HepG2 (cell line): Measurements from ENCODE around the gene PARP11. TPM values are rescaled to one million over a fixed set of nuclear protein-coding genes. Genes with fewer than 3 reads are reported as not detected.

ENCODE experiments used
- ATAC-seq: fragments of 200-7000 bp; cut with Tn5 transposase; 3 replicates; pipeline ENCODE4 v1.9.1; 2020; ENCODE audit warnings: mild to moderate bottlenecking, moderate library complexity
- BruUV-seq: library from RNA; stranded (reverse); fragments of 400-500 nt; replicated peaks from 2 replicates; lab custom pipeline; 2021; lab: Mats Ljungman, UMichigan
- CTCF ChIA-PET: fragments of 300-600 bp; formaldehyde crosslinking; extraction: SDS; loops from one replicate; lab custom pipeline; 2021; ENCODE audit warnings: low total read pairs, inconsistent platforms, low intra/inter-chr PET ratio; lab: Yijun Ruan, JAX
- POLR2A ChIA-PET: fragments of 350-600 bp; sonication (Branson Sonifier 250); formaldehyde crosslinking; loops from one replicate; lab custom pipeline; 2020; ENCODE audit warnings: antibody characterized with exemption, inconsistent platforms; lab: Yijun Ruan, JAX
- DNase-seq: peaks from one replicate; pipeline ENCODE4 v3.0.0-alpha.2; 2015; ENCODE audit warnings: low spot score
- FAIRE-seq: peaks from 3 replicates; lab custom pipeline; 2011; peaks lifted over from hg19 to GRCh38; lab: Jason Lieb, UNC
- H2AFZ ChIP-seq: one replicate; pipeline ENCODE4 v1.6.1; 2011; ENCODE audit warnings: low read length, inconsistent platforms
- H3K27ac ChIP-seq: fragments of 300-600 bp; 3 replicates; pipeline ENCODE4 v1.8.0; 2011; ENCODE audit warnings: mixed run types, mild to moderate bottlenecking, mixed read lengths, low read length, inconsistent platforms; ENCODE audit not compliant: insufficient read depth; ENCODE audit errors: extremely low read length
- H3K27me3 ChIP-seq, 2 experiments: fragments of 200-600 bp in 1 of 2; 2 replicates in 1 of 2; 3 replicates in 1 of 2; pipeline versions ENCODE4 v1.6.0 to v1.8.0; 2011; ENCODE audit warnings: low read length in 2 of 2, mild to moderate bottlenecking in 2 of 2, moderate library complexity in 2 of 2, inconsistent platforms in 1 of 2; ENCODE audit not compliant: insufficient read depth in 2 of 2, control insufficient read depth in 1 of 2
- H3K36me3 ChIP-seq, 2 experiments: fragments of 200-600 bp in 1 of 2; replicated peaks in 1 of 2; 2 replicates in 1 of 2; 3 replicates in 1 of 2; pipeline versions ENCODE4 v1.5.1 to v1.8.0; 2011; ENCODE audit warnings: low read length in 2 of 2, inconsistent platforms in 1 of 2; ENCODE audit not compliant: insufficient read depth in 2 of 2, control insufficient read depth in 1 of 2
- H3K4me1 ChIP-seq: 2 replicates; pipeline ENCODE4 v1.5.1; 2012; ENCODE audit warnings: low read length, inconsistent platforms; ENCODE audit not compliant: insufficient read depth
- H3K4me2 ChIP-seq: 2 replicates; pipeline ENCODE4 v1.6.0; 2011; ENCODE audit warnings: low read depth, low read length, inconsistent platforms
- H3K4me3 ChIP-seq, 3 experiments: fragments of 200-600 bp in 1 of 3; sonication (generic), shearing (Covaris generic) in 1 of 3; replicated peaks in 1 of 3; 2 replicates each; pipeline ENCODE4 v1.5.1; 2011 to 2016; ENCODE audit warnings: low read length in 3 of 3, inconsistent platforms in 2 of 3, low read depth in 2 of 3, mild to moderate bottlenecking in 2 of 3, control low read depth in 1 of 3, mixed read lengths in 1 of 3; ENCODE audit not compliant: insufficient read depth in 1 of 3
- H3K79me2 ChIP-seq: one replicate; pipeline ENCODE4 v1.6.1; 2011; ENCODE audit warnings: low read length, inconsistent platforms; ENCODE audit not compliant: insufficient read depth
- H3K9ac ChIP-seq: 2 replicates; pipeline ENCODE4 v1.6.0; 2011; ENCODE audit warnings: mild to moderate bottlenecking, low read depth, low read length, inconsistent platforms; ENCODE audit not compliant: insufficient read depth
- H3K9me3 ChIP-seq: 2 replicates; pipeline ENCODE4 v1.5.1; 2012; ENCODE audit warnings: mild to moderate bottlenecking, low read length
- H4K20me1 ChIP-seq: 2 replicates; pipeline ENCODE4 v1.6.0; 2011; ENCODE audit warnings: inconsistent platforms, mild to moderate bottlenecking, low read length, moderate library complexity; ENCODE audit not compliant: insufficient read depth
- HOXA3 ChIP-seq: sonication (generic); formaldehyde crosslinking; IDR thresholded peaks from 2 replicates; pipeline ENCODE4 v1.5.0; 2020; ENCODE audit warnings: missing genetic modification reagents
- PAX8 ChIP-seq: sonication (generic); formaldehyde crosslinking; IDR thresholded peaks from 2 replicates; pipeline ENCODE4 v1.8.0; 2022; ENCODE audit warnings: mild to moderate bottlenecking, missing genetic modification reagents, borderline replicate concordance
- POLR2A ChIP-seq, 2 experiments: IDR thresholded peaks; 2 replicates each; pipeline ENCODE4 v1.6.1; 2011; ENCODE audit warnings: low read depth in 2 of 2, low read length in 2 of 2, mild to moderate bottlenecking in 1 of 2, moderate library complexity in 1 of 2; ENCODE audit not compliant: insufficient read depth in 1 of 2
- SMC3 ChIP-seq: IDR thresholded peaks from 2 replicates; pipeline ENCODE4 v1.6.1; 2011; ENCODE audit warnings: low read length, improper control_type of control experiment
- TOPORS ChIP-seq: sonication (generic); formaldehyde crosslinking; IDR thresholded peaks from 2 replicates; pipeline ENCODE4 v1.8.0; 2023; ENCODE audit warnings: mild to moderate bottlenecking, missing genetic modification reagents
- ZNF562 ChIP-seq: sonication (generic); formaldehyde crosslinking; IDR thresholded peaks from 2 replicates; pipeline ENCODE4 v1.8.0; 2022; ENCODE audit warnings: missing genetic modification reagents, borderline replicate concordance
- ZNF577 ChIP-seq: sonication (generic); formaldehyde crosslinking; IDR thresholded peaks from 2 replicates; pipeline ENCODE4 v1.4.0; 2020; ENCODE audit warnings: mild to moderate bottlenecking, low read depth, missing genetic modification reagents, borderline replicate concordance
- WGBS: methylation state at CpG from one replicate; pipeline ENCODE4 v1.1.6; 2017; ENCODE audit warnings: low lambda C conversion rate; 5-methylcytosine and 5-hydroxymethylcytosine counted together
- in situ Hi-C: cut with HindIII; loops from 2 replicates; pipeline ENCODE4 v1.10.0; 2017; ENCODE audit warnings: low pct_unique_long_range_greater_than_20kb; ENCODE audit not compliant: extremely low pct_ligation_motif_present
- intact Hi-C: fragments of 100-400 bp; cut with micrococcal nuclease; formaldehyde crosslinking; loops from one replicate; pipeline ENCODE4 v1.10.0; 2022; ENCODE audit not compliant: unreplicated experiment
- polyA plus RNA-seq, 8 experiments: library from polyadenylated mRNA; depleted of rRNA in 3 of 8; stranded (reverse) in 7 of 8; unstranded in 1 of 8; fragments of >200 nt; fragmentation: Illumina TruSeq in 4 of 8; extraction: Trizol in 4 of 8; gene quantifications; 2 replicates each; pipeline versions ENCODE4 v1.2.1 to v1.2.3, GENCODE V29; 2011 to 2016; ENCODE audit warnings: low read depth in 4 of 8, missing spikeins in 1 of 8, mixed read lengths in 1 of 8; ENCODE audit not compliant: insufficient read depth in 1 of 8
- total RNA-seq, 5 experiments: library from RNA; depleted of rRNA; stranded (reverse); fragments of >200 nt; fragmentation: Illumina TruSeq; extraction: Trizol; gene quantifications; 2 replicates each; pipeline ENCODE4 v1.2.3, GENCODE V29; 2016; ENCODE audit warnings: low read depth in 1 of 5
- TF ChIP-seq, protein P1 (sequence below): sonication (generic); formaldehyde crosslinking; IDR thresholded peaks from 2 replicates; pipeline ENCODE4 v1.5.0; 2020; ENCODE audit warnings: missing genetic modification reagents, mild to moderate bottlenecking, borderline replicate concordance
- TF ChIP-seq, protein P2 (sequence below): sonication (generic); formaldehyde crosslinking; IDR thresholded peaks from 2 replicates; pipeline ENCODE4 v1.8.1; 2023; ENCODE audit warnings: mild to moderate bottlenecking, inconsistent platforms, moderate library complexity, missing genetic modification reagents, borderline replicate concordance

PARP11 gene
- total and polyA plus RNA-seq, 2 of the 13 experiments (the other 11 are each of a cell fraction or from before 2014, with no cell fraction given) = 4.0 to 7.6 TPM

DNA sequence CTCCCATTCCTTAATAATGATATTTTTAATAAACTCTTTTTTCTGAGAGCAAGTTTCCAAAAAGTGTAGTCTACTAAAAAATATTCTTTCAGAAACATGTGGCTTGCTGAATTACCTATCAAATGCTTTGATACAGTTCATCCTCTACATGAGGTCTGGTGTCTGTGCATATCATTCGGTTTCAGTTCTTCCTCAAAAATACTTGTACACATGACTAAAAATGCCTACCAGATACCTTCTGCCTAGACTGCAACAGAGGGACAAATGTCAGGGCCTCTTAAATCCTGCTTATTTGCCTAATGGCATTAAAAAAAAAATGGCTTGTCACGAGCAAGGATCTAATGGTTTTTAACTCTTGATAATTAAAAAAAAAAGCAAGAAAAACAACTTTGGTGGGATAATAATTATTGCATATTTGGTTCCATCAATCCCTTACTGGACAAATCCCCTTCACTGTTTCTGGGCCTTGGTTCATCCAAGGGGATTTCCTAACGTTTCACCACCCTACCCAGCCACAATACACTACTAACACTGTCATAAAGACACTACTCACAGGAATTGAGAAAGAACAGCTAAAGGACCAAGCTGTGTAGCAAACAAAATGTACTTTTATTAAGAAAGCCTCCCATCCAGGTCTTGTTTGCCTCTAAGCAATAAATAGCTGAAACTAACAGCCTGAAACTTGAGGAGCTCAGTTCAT, 45.7 kb downstream of the PARP11 start:
- Histone ChIP-seq H3K4me2 (no peak overlapping the region), H2AFZ (no peak overlapping the region), H3K9me3 (no peaks in the 10 kb centered on the region), H3K36me3 (peaks cover 0 to 4% of the 10 kb centered on the region in 2 experiments; a peak in 1 of 5 replicates), H3K4me3 (no peak overlapping the region), H4K20me1 (no peaks in the 10 kb centered on the region), H3K27ac (no peak overlapping the region), H3K4me1 (peaks cover 5% of the 10 kb centered on the region), H3K27me3 (no peaks in the 10 kb centered on the region), H3K79me2 (no peaks in the 10 kb centered on the region), H3K9ac (no peak overlapping the region)
- CTCF ChIA-PET = no interaction called here
- DNase-seq (no peak), FAIRE-seq (no peak)
- POLR2A ChIA-PET = no interaction called here
- in situ Hi-C loops = no loop called here
- 94% methylated on average over 3 of the region's 3 CpGs for WGBS
- no TSS peak for BruUV-seq
- no peak for TF ChIP-seq HOXA3 (CRISPR knock-in tag)
- TF ChIP-seq, protein P1, sequence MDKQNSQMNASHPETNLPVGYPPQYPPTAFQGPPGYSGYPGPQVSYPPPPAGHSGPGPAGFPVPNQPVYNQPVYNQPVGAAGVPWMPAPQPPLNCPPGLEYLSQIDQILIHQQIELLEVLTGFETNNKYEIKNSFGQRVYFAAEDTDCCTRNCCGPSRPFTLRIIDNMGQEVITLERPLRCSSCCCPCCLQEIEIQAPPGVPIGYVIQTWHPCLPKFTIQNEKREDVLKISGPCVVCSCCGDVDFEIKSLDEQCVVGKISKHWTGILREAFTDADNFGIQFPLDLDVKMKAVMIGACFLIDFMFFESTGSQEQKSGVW (CRISPR knock-in tag) = no peak
- no peak for TF ChIP-seq TOPORS (CRISPR knock-in tag)
- no peak for TF ChIP-seq ZNF562 (CRISPR knock-in tag)
- no peak for TF ChIP-seq SMC3
- TF ChIP-seq, protein P2, sequence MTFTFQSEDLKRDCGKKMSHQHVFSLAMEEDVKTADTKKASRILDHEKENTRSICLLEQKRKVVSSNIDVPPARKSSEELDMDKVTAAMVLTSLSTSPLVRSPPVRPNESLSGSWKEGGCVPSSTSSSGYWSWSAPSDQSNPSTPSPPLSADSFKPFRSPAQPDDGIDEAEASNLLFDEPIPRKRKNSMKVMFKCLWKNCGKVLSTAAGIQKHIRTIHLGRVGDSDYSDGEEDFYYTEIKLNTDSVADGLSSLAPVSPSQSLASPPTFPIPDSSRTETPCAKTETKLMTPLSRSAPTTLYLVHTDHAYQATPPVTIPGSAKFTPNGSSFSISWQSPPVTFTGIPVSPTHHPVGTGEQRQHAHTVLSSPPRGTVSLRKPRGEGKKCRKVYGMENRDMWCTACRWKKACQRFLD (CRISPR knock-in tag) = no peak
- no peak for TF ChIP-seq ZNF577 (CRISPR knock-in tag)
- no peak for TF ChIP-seq POLR2A (IDR thresholded peaks at IDR 0.05; ENCODE audit: insufficient read depth in 1 of 2, low read depth in 2 of 2, low read length in 2 of 2)
- TF ChIP-seq PAX8 = no peak
- TF ChIP-seq, all 625 proteins: peak for 0
- no peak for ATAC-seq
- intact Hi-C loops = no loop called here
